ENCODE measurements around the gene S100B.

GRCh38 chr21:46569081-46569480 is 35.8 kb downstream of the S100B start:
- TF ChIP-seq CTCF (IDR thresholded peaks at IDR 0.05; ENCODE audit: low read depth, low read length, missing input control) = no peak
- TF ChIP-seq REST (IDR thresholded peaks at IDR 0.05) = no peak
- TF ChIP-seq RXRA (IDR thresholded peaks at IDR 0.05) = no peak
- no peak for TF ChIP-seq TAF1 (conservative IDR thresholded peaks at IDR 0.05)
- TF ChIP-seq RAD21 (IDR thresholded peaks at IDR 0.05) = no peak
- no peak for TF ChIP-seq EGR1 (IDR thresholded peaks at IDR 0.05; ENCODE audit: low read depth in 2 of 2)
- TF ChIP-seq FOXA1 (IDR thresholded peaks at IDR 0.05) = no peak
- TF ChIP-seq NR2F2 (IDR thresholded peaks at IDR 0.05) = no peak
- TF ChIP-seq ZBTB33 (IDR thresholded peaks at IDR 0.05) = no peak
- TF ChIP-seq YY1 (IDR thresholded peaks at IDR 0.05) = no peak
- TF ChIP-seq SP1 (IDR thresholded peaks at IDR 0.05) = no peak
- TF ChIP-seq GABPA (IDR thresholded peaks at IDR 0.05 in 1 of 2, conservative IDR thresholded peaks at IDR 0.05 in 1 of 2) = no peak
- no peak for TF ChIP-seq MAX (IDR thresholded peaks at IDR 0.05)
- no peak for TF ChIP-seq JUND (IDR thresholded peaks at IDR 0.05)
